Loucy (cell line): Measurements from ENCODE around the gene MB.

Source experiments
- H2AFZ ChIP-seq: fragments of 200-600 bp; sonication (generic); 2 replicates; pipeline ENCODE4 v1.6.0; 2016; ENCODE audit warnings: antibody characterized with exemption, mild to moderate bottlenecking, low read length, moderate library complexity
- H3F3A ChIP-seq: fragments of 200-600 bp; 2 replicates; pipeline ENCODE4 v1.6.0; 2016; ENCODE audit warnings: antibody characterized with exemption, low read depth, mild to moderate bottlenecking
- H3K27me3 ChIP-seq: fragments of 200-600 bp; sonication (generic); 2 replicates; pipeline ENCODE4 v1.6.1; 2014; ENCODE audit warnings: low read length, mild to moderate bottlenecking; ENCODE audit not compliant: insufficient read depth, poor library complexity, severe bottlenecking
- H3K36me3 ChIP-seq: fragments of 200-600 bp; sonication (generic); 2 replicates; pipeline ENCODE4 v1.6.1; 2016; ENCODE audit warnings: low read length; ENCODE audit not compliant: insufficient read depth
- H3K4me1 ChIP-seq: fragments of 200-600 bp; sonication (generic); 2 replicates; pipeline ENCODE4 v1.5.1; 2014; ENCODE audit warnings: low read length, mild to moderate bottlenecking; ENCODE audit not compliant: insufficient read depth, poor library complexity, severe bottlenecking
- H3K4me2 ChIP-seq: fragments of 200-600 bp; sonication (generic); 2 replicates; pipeline ENCODE4 v1.6.0; 2014; ENCODE audit warnings: antibody characterized with exemption, low read length, low read depth, mild to moderate bottlenecking; ENCODE audit not compliant: poor library complexity, severe bottlenecking
- H3K4me3 ChIP-seq: fragments of 200-600 bp; sonication (generic); 2 replicates; pipeline ENCODE4 v1.5.1; 2014; ENCODE audit warnings: low read length, mild to moderate bottlenecking, mixed read lengths; ENCODE audit not compliant: poor library complexity, severe bottlenecking
- H3K79me2 ChIP-seq: fragments of 200-600 bp; sonication (generic); 2 replicates; pipeline ENCODE4 v1.6.1; 2014; ENCODE audit warnings: low read length; ENCODE audit not compliant: insufficient read depth
- H3K9ac ChIP-seq: fragments of 200-600 bp; sonication (generic); 2 replicates; pipeline ENCODE4 v1.6.0; 2014; ENCODE audit warnings: mild to moderate bottlenecking, low read depth, low read length, moderate library complexity; ENCODE audit not compliant: poor library complexity, severe bottlenecking
- H3K9me2 ChIP-seq: fragments of 200-600 bp; sonication (generic); replicated peaks from 2 replicates; pipeline ENCODE4 v1.6.1; 2016; ENCODE audit warnings: low read depth, low read length, mixed read lengths
- H3K9me3 ChIP-seq: fragments of 200-600 bp; sonication (generic); 2 replicates; pipeline ENCODE4 v1.6.1; 2014; ENCODE audit warnings: mild to moderate bottlenecking, antibody characterized with exemption, low read length, low read depth; ENCODE audit not compliant: insufficient read depth
- H4K20me1 ChIP-seq: fragments of 200-600 bp; sonication (generic); 2 replicates; pipeline ENCODE4 v1.6.0; 2014; ENCODE audit warnings: antibody characterized with exemption, low read length, mild to moderate bottlenecking; ENCODE audit not compliant: insufficient read depth, poor library complexity, severe bottlenecking
- CTCF ChIP-seq: fragments of 200-600 bp; sonication (generic); conservative IDR thresholded peaks from 2 replicates; pipeline ENCODE4 v1.5.1; 2014; ENCODE audit warnings: mild to moderate bottlenecking, antibody characterized with exemption, low read length
- EZH2phosphoT487 ChIP-seq: fragments of 200-600 bp; IDR thresholded peaks from 2 replicates; pipeline ENCODE4 v1.6.1; 2018; ENCODE audit warnings: antibody characterized with exemption, mild to moderate bottlenecking, moderate library complexity, borderline replicate concordance

MB gene

GRCh38 chr22:35558719-35559118 lies 58.4 kb downstream of the MB start:
- no peaks in the 10 kb centered on the region for H3F3A ChIP-seq
- H3K4me3 ChIP-seq = no peak overlapping the region
- H3K4me1 ChIP-seq = peaks cover 12% of the 10 kb centered on the region
- H3K9ac ChIP-seq = no peak overlapping the region
- no peak overlapping the region for H3K4me2 ChIP-seq
- TF ChIP-seq EZH2phosphoT487 = no peak
- no peak for TF ChIP-seq CTCF
- no peaks in the 10 kb centered on the region for H3K79me2 ChIP-seq
- H3K9me2 ChIP-seq = no peaks in the 10 kb centered on the region
- no peaks in the 10 kb centered on the region for H4K20me1 ChIP-seq
- no peak overlapping the region for H2AFZ ChIP-seq
- no peaks in the 10 kb centered on the region for H3K36me3 ChIP-seq
- H3K27me3 ChIP-seq = no peaks in the 10 kb centered on the region
- no peaks in the 10 kb centered on the region for H3K9me3 ChIP-seq

- Histone ChIP-seq H3K4me2 (no peak overlapping the region), H3K79me2 (no peaks in the 10 kb centered on the region), H3K9me2 (no peaks in the 10 kb centered on the region), H3K9me3 (no peaks in the 10 kb centered on the region), H3F3A (no peaks in the 10 kb centered on the region), H3K27me3 (no peaks in the 10 kb centered on the region), H2AFZ (no peak overlapping the region), H4K20me1 (no peaks in the 10 kb centered on the region), H3K4me1 (peaks cover 14% of the 10 kb centered on the region), H3K9ac (no peak overlapping the region), H3K36me3 (no peaks in the 10 kb centered on the region), H3K4me3 (no peak overlapping the region)
- no peak for TF ChIP-seq CTCF
- no peak for TF ChIP-seq EZH2phosphoT487
Measured at GRCh38 chr22:35558031-35558430, 59.1 kb downstream of the MB start.
